Bronchial epithelial cell (primary cell): Measurements from ENCODE around the gene NFATC3. TPM values are rescaled to one million over a fixed set of nuclear protein-coding genes. Genes with fewer than 3 reads are reported as not detected.

Experiments used
- DNase-seq: peaks from one replicate; pipeline ENCODE4 v3.0.0-alpha.2; 2010; ENCODE audit warnings: low read depth
- FAIRE-seq: peaks from 2 replicates; lab custom pipeline; 2011; peaks lifted over from hg19 to GRCh38; lab: Jason Lieb, UNC
- H3K27me3 ChIP-seq: 2 replicates; pipeline ENCODE4 v1.5.1; 2011; ENCODE audit warnings: low read length; ENCODE audit not compliant: control insufficient read depth, insufficient read depth
- H3K36me3 ChIP-seq: 2 replicates; pipeline ENCODE4 v1.5.1; 2011; ENCODE audit warnings: low read length; ENCODE audit not compliant: control insufficient read depth, insufficient read depth
- H3K4me3 ChIP-seq: 2 replicates; pipeline ENCODE4 v1.5.1; 2011; ENCODE audit warnings: mild to moderate bottlenecking, low read depth, low read length, control low read depth
- CTCF ChIP-seq: IDR thresholded peaks from 2 replicates; pipeline ENCODE4 v1.5.1; 2011; ENCODE audit warnings: mild to moderate bottlenecking, moderate library complexity, low read length, control low read depth, inconsistent platforms; ENCODE audit not compliant: insufficient read depth, severe bottlenecking
- total RNA-seq: library from RNA; depleted of rRNA; stranded (reverse); fragments of >200 nt; gene quantifications from 2 replicates; pipeline ENCODE4 v1.2.1, GENCODE V29; 2014

Gene NFATC3
- total RNA-seq, 1 donor from 2014 or later, result 5.8 TPM

DNA sequence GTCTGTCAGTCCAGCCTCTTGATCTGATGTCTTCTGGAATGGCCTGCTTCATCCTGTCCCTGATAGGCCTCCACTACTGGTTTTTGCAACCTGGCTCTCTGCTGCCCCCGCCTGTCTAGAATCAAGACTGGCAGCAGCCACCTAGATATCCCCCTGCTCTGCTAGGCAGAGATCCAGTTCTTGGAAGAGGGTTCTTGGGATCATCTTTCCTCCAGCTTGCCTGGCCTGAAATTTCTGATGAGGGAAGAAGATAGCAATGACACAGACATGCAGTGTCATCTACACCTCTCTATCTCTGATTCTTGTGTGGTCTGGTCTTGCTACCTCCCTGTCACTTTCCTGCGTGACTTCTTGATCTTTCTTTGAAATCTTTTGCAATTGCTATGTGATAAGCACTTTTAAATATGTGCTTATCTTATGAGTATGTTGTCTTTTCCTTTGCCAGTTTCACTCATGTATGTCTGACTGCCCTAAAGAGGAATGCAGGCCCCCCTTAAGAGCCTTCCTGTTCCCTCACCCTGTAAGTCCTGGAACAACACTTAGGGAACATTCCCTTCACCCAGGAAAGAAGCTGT lies 20.3 kb upstream of the NFATC3 start:
- Histone ChIP-seq H3K36me3 (peaks cover 17% of the 10 kb centered on the region), H3K27me3 (no peaks in the 10 kb centered on the region), H3K4me3 (no peak overlapping the region)
- FAIRE-seq (no peak), DNase-seq (peak; percentile 71)
- TF ChIP-seq CTCF, result peak; percentile 85

- H3K36me3 ChIP-seq, result peaks cover 19% of the 10 kb centered on the region
- H3K27me3 ChIP-seq, result no peaks in the 10 kb centered on the region
- FAIRE-seq (no peak), DNase-seq (peak; percentile 18)
- TF ChIP-seq CTCF, result no peak
- H3K4me3 ChIP-seq, result no peak overlapping the region
Observed at GRCh38 chr16:68065716-68066305, 19.4 kb upstream of the NFATC3 start.

DNA sequence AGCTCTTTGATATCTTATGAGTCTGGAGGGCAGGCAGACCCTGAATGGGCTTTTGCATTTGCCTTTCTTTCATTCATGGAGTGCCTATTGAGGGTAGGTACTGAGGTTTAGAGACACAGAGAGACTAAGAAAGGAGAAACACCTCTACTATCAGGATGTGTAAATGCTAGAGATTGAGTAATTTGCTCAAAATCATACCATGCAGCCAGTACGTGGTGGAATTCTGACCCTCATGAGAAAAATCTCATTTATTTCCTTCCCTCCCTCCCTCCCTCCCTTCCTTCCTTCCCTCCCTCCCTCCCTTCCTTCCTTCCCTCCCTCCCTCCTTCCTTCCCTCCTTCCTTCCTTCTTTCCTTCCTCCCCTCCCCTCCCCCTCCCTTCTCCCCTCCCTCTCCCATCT lies 18.4 kb upstream of the NFATC3 start:
- no peak for TF ChIP-seq CTCF
- Histone ChIP-seq H3K4me3 (no peak overlapping the region), H3K27me3 (no peaks in the 10 kb centered on the region), H3K36me3 (peaks cover 18% of the 10 kb centered on the region)
- DNase-seq (no peak), FAIRE-seq (no peak)

DNA sequence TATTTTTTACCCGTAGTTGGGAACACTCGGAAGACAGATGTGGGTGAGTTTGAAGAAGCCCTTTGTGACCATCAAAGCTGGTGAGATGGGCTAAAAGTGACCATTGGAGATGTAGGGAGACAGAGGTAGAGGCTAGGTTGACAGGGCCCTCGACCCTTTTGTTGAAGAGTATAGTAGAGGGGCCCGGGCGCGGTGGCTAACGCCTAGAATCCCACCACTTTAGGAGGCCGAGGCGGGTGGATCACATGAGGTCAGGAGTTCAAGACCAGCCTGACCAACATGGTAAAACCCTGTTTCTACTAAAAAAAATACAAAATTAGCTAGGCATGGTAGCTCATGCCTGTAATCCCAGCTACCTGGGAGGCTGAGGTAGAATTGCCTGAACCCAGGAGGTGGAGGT lies 16.2 kb upstream of the NFATC3 start:
- DNase-seq, result no peak
- TF ChIP-seq CTCF, result no peak
- no peak for FAIRE-seq
- H3K36me3 ChIP-seq, result peaks cover 22% of the 10 kb centered on the region
- no peaks in the 10 kb centered on the region for H3K27me3 ChIP-seq
- no peak overlapping the region for H3K4me3 ChIP-seq

DNA sequence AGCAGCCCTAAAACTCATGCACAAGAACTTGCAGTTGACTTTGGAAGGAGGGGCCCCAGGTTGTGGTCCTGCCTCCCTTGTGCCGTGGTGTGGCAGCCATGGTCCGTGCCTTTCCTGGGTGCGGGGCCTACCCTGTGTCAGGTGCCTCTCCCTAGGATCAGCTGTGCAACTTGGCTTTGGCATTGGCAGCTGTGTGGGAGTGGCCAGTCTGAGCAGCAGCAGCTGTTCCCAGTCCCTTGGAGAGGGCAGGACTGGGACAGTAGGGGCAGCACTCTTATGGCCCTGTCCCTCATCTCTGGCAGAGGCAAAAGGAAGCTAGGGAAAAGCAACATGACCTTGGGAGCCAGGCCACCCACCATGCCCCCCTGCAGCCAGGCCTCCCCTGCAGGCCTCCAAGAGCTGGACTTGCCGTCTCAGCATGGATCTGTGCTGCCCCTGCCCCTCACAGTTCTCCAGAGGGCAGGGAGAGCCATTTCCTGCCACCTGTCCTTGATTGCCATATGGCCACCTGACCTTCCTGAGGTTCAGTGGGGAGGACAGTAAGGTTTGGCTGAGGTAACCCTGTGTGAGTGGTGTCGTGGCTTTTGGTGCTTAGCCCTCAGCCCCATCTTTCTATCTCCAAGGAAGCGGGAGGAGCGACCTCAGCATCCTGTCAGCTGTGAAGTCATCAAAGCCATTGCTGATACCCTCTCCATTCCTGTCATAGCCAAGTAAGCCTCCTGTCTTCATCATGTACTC lies 15.5 kb upstream of the NFATC3 start:
- no peak for DNase-seq

More for the DNA sequence above, 15.5 kb upstream of the NFATC3 start:
- FAIRE-seq, result no peak
- Histone ChIP-seq H3K4me3 (no peak overlapping the region), H3K27me3 (no peaks in the 10 kb centered on the region), H3K36me3 (peaks cover 27% of the 10 kb centered on the region)
- TF ChIP-seq CTCF, result no peak
